Measurements from ENCODE around the gene MTMR3.
"Not testable (repeated sequence)": the region's sequence is repeated elsewhere in the genome, so short reads cannot be mapped to it uniquely, and the experiment has no call there.

Gene MTMR3

DNA sequence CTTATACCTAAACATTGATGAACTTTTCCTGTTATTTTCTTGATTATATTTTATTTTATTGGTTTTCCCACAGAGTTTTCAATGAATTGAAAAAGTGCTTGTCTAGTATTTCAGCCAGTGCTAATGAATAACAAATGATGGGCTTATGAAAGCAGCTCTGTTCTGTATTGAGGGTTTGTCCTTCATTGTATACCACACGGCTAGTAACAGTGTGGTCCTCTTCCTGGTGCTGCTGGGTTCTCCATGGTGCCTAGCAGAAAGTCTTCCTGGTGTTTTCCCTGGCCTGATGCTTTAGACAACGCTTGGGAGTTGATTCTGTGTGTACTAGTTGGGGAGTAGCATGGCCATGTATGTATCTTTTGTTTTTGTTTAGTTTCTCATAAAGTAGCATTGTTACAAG is 89.1 kb downstream of the MTMR3 start:
- DNase-seq: no peak

DNA sequence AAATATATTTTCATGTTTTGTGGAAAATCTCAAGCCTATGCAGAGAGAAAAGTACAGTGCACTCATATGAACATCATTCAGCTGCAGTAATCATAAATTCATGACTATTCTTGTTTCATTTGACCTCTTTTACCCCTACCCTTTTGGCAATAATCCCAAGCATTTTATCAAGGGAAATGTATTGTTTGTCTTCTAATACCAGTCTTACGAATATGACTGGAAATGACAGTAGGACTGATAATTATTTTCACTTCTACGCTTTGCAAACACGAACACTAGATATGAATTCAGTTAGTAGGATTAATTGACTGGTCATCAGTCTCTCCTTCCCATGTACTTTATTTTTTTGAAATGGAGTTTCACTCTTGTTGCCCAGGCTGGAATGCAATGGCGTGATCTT is 90.3 kb downstream of the MTMR3 start:
- no peak for DNase-seq

DNA sequence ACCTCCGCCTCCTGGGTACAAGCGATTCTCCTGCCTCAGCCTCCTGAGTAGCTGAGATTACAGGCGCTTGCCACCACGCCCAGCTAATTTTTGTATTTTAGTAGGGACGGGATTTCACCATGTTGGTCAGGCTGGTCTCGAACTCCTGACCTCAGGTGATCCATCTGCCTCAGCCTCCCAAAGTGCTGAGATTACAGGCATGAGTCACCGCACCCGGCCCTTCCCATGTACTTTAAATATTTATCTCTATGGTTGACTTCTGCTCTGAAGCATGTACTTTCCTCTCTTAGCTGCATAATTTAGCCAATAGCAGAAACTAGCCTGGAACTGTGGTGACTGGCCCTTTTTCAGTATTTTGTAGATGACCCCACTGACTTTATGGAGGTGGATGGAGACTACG is 90.7 kb downstream of the MTMR3 start:
- not testable (repeated sequence) for DNase-seq

DNA sequence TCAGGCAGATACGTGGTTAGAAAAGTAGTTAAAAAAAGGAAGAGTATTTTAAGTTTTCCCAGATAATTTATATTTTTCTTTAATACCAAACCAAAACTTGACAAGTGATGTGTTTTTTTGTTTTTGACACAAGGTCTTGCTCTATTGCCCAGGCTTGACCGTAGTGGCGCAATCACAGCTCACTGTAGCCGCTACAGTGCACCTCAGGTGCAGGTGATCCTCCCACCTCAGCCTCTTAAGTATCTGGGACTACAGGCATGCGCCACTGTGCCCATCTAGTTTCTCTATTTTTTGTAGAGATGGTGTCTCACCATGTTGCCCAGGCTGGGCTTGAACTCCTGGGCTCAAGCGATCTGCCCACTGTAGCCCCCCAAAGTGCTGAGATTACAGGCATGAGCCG is 92.5 kb downstream of the MTMR3 start:
- DNase-seq: no peak

DNA sequence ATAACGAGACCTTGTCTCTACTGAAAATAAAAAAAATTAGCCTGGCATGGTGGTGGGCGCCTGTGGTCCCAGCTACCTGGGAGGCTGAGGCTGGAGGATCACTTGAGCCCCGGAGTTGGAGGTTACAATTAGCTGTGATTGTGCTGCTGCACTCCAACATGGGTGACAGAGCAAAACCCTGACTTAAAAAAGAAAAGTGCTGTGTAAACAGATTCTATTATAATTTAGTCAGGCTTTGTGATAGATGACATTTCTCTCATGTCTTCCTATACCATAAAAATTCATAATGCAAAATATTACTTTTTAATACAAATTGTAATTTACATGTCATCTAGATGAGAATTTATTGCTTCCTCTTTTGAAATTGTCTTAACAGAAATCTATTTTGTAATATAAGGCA is 94.1 kb downstream of the MTMR3 start:
- DNase-seq: no peak

DNA sequence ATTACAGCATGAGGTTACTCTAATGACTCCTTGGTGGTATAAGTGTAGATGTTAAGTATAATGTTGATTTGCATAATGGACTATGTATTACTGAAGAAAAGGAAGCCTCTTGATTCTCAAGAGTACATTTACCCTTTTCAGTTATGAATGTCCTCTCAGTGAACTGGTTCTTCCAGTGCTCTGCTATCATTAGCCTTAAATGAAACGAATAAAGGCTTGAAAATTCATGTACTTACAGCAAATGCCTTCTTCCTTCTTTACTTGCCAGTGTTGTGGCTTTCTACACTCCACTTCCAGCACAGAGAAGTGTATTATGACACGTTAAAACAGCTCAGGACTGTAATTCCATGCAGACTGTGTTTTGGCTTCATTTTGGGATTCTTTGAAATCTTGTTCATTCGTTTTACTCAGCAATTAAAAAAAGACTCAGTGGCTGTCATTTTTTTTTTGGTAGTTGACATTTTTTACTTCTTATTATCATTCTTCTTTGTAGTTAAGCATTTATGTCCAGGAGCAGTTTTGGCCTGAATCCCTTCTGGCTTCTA is 96.9 kb downstream of the MTMR3 start:
- no peak for DNase-seq

DNA sequence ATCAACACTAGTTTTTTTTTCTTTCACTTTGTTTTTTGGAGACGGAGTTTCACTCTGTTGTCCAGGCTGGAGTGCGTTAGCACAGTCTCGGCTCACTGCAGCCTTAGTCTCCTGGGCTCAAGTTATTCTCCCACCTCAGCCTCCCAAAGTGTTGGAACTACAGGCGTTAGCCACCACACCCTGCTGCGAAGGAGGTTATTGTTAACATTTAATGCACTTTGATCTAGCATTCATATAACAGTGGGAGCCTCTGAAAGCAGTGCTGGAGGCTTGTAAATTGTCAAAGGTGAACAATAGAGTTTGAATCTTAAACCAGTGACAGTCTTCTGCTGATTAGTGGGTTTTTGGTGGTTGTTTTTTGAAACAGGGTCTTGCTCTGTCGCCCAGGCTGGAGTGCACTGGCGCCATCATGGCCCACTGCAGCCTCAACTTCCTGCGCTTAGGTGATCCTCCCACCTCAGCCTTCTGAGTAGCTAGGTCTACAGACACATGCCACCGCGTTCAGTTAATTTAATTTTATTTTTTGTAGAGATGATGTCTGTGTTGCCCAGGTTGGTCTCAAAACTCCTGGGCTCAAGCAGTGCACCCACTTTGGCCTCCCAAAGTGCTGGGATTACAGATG is 100.4 kb downstream of the MTMR3 start:
- no peak for DNase-seq

DNA sequence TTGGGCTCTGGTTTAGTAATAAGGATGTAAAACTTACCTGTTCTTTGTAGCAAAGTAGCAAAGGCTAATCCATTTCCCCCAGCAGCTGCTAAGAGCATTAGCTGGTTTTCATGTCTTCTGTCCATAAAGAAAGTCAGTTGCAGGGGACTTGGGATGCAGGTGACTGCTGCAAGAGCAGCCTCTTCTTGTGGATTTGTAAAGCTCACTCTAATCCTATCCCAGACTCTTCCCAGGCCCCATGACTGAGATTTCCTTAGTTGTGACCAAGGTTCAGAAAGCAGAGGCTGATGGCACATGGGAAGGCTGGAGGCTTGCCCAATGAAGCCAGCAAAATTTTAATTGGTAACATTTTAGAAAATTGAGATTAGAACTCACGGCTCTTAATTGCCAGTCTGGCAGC is 102.9 kb downstream of the MTMR3 start:
- no peak for DNase-seq

DNA sequence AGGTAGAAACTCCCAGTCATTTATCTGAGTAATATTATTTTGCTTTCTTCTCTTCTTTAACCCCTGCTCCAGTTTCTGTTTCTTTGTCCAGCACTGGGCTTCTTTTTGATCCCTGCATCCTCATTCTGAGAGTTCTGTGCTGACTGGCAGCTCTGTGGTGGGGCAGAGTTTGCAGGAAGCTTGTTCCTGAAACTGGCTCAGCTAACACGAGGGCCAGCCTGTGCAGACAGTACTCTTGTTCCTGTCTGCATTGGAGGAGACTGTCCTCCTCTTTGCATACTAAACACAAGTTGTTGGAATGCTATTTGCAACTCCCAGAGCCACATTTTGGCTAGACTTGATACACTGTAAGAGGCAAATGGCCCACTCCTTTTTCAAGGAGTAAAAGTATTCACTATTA is 104.2 kb downstream of the MTMR3 start:
- DNase-seq: no peak

DNA sequence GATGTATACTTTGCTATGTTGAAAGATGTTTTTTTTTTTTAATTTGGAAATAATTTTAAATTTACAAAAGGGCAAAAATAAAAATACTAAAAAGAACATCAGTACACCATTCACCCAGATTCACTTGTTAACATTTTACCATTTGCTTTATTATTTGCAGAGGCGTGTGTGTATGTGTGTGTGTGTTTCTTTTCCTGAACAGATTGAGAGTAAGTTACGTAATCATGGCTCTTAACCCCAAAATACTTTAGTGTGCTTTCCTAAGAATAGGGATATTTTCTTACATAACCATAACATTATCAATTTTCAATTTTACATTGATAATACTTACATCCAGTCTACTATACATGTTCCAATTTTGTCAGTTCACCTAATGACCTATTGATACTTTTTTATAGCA is 105.7 kb downstream of the MTMR3 start:
- no peak for DNase-seq

DNA sequence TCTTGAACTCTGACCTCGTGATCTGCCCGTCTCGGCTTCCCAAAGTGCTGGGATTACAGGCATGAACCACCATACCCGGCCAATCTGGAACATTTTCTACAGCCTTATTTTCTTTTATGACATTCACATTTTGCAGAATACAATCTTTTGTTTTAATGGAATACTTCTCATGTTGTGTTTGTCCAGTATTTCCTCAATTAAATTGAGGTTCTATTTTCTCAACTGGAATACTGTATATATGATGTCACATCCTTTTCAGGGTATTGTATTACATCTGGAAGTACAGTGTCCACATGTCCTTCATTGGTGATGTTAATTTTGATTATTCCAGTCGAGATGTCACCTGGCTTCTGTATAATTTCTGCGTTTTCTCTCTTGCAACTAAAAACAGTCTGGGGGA is 106.5 kb downstream of the MTMR3 start:
- DNase-seq: no peak

DNA sequence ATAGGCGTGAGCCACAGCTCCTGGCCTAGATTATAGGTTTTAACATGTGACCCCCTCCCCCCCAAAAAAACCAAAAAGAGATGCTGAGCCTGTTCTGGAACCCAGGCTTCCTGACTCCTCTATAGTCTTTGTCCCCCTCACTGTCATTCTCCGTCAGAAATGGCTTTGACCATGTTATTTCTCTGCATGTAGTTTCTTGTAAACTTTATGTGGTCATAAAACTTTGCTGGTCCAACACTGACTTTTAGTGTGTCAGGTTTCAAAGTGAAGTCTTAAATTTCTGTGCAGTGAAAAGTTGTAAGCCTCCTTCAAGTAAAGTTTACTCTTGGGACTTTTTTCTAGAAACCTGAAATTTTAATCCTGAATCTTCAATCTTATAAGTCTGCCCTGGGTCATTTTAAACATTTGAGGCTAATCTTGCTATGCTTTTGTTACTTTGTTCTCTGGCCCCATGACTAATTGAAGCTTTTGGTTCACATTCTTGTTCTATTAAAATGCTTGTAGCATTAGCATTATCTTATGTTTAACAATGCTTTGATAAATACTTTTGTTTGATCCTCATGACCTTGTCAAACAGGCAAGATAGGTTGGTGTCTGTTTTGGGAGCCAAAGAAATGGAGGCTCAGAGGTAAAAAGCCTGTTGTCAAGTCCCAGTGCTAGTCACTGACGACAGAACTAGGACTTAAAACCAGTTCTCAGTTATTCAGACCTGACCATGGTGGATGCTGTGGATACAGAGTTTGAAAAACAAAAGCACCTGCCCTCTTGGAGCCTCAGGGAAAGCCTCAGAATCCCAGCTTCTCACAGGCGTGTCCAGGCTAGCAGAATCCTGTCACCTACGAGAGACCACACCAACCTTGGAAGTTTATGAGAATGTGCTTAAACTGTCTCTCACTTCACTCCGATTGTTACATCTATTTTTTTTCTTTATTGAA is 109.6 kb downstream of the MTMR3 start:
- DNase-seq: no peak

DNA sequence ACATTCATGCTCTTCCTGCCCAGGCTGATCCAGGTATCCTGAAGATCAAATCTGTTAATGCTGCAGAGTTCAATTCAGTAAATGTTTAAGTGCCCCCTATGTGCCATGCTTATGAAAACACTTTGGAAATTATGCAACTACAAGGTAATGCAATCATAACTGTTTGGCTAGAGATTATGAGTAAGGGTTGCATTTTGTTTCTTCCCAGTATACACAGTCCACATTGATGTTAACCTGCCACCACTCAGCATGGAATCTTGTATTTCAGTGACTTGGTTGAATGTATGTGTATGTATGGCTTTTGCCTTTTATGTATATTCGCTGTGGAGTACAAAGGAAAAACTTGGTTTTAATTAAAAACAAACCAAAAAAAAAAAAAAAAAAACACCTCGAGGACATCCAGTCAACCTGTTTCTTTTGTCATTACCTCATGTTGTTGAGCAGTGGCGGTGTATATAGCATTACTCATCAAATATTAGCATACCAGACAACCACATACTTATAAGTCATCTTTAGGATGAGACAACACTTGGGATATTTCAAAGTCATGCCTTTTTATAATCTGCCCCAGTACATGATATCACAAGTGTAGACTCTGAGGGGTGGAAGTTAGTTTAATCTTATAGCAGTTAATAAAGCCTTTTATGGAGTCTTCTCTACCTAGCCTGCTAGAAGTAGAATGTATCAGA is 111.2 kb downstream of the MTMR3 start:
- no peak for DNase-seq

DNA sequence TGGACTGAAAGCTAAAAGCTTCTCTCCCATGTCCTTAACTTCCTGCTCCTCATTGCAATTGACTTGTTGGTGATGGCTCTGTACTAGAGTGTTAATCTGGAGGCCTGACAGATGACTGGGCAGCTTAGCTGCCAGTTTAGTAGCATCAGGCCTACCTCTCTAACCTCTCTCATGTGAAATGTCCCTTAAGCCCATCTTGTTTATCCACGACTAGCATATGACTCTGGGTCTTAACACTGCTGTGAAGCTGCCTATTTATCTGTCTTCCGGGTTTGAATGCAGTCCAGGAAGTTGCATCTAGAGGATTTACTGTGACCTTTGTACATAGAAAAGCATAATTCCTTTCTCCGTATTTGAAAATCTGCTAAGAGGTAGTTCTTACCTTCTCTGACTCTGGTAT is 112.0 kb downstream of the MTMR3 start:
- peak; percentile 24 for DNase-seq

DNA sequence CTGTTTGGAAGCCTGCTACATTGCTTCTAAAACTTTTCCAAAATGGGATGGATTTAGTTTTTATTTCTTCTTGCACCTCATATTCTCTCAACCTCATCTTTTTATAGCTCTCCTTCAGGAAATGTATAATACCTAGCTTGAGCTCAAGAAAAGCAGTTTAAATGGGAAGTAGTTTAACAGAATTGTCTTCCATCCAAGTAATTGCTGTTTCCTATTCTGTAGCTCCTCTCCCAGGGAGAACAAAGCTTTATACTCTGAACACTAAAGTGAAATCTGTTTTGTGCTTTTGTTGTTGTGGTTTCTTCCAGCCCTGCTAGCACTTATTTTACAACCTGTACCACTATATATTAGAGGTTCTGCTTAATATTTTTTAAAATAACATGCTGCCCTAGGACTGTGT is 114.1 kb downstream of the MTMR3 start:
- no peak for DNase-seq

DNA sequence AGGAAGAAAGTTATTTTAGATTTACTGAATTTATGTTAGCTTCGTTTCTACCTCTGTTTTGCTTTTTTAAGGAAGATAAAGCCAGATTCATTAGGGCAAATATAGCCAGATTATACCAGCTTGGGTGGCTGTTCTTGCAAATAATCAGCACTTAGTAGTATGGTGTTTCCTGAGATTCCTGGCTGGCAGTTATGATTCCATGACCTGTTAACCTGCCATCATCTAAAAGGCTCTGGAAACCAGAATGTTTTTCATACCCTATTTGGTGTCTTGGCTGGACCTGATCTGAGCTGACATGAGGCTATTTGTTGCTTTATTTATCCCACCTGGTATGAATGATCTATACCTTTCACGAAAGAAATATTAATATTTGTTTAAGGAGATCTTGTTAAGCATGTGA is 114.5 kb downstream of the MTMR3 start:
- DNase-seq: no peak

DNA sequence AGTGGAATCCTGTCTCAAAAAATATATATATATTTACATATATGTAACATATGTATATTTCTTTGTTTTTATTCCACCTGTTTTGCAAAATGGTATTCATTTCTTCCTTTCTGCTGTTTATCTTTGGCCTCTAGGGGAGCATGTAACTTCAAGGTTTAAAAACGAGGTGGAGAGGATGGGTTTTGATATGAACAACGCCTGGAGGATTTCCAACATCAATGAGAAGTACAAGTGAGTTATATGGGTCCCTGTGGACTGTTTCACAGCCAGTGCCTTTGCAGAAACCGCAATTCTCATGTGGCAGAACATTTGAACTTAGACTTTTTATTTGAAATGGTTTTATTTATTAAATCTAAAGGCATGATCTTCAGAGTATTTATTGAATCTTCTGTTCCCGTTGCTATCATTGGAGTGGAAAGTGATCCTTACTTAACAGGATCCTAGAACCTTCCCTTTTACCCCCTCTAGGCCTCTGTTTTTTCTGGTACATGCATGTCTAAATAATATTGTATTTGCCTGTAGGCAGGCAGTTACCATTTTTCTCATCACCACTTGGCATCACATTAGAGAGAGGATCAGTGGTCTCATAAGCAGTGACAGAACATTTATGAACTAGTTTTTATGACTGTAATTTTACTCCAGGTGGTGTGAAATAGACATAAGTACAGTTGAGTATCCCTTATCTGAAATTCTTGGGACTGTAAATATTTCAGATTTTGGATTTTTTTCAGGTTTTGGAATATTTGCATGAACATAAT is 115.8 kb downstream of the MTMR3 start:
- no peak for DNase-seq

DNA sequence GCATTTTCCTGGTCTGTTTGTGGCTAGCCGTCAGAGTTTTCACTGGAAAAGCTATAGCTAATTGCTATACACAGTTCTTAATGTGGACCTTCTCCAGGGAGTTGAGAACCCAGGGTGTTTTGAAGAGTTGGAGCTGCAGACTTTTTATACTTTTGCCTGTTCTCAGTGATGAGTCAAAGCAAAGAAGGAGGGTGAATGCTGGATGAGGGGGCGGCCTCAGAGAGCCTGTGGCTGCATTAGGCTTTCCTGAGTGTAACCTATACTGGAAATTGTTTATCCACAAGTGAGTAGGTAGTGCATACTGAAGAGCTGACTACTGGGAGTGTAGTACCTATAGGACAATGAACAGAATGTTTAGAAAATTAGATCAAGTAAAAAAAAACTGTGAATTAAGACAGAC is 117.6 kb downstream of the MTMR3 start:
- no peak for DNase-seq

DNA sequence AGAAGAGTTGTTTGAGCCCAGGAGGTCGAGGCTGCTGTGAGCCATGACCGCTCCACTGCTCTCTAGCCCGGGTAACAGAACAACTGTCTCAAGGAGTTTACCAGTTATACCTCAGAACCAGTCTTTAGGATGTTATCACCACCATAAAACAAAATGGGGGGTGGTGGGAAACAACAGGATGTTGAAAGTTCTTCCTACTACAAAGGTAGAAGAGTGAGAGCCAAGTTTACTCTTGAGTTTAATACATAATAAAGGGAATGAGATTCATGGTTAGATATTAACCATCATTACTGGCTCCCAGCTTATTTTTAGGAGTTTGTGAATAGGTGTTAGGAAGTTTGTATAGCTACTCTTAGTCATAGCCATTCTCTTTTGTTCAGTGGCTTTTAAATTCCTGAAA is 118.5 kb downstream of the MTMR3 start:
- no peak for DNase-seq

DNA sequence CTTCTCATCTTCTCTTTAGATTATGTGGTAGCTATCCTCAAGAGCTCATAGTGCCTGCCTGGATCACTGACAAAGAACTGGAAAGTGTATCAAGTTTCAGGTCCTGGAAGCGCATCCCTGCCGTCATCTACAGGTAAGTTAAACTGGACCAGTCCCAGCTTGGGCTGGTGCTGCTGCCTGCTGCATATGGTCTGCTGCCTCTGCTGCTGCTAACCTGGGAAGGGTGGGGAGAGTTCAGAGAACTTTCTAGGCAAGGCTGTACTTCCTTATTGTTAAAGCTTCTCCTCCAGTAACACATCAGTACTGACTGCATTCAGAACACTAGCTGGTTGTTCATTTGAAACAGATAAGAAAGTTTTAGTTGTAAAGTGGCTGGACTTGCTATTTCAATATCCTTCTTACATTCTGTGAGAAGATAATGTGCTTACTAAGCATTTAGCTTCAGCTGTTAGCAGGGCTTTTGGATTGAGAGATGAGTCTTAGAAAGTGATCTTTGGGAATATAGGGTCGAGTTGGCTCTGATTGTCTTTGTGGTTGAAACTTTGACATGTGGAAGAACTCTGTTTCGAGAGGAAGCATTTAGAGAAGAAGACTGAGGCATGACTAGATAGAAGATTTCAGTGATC is 120.0 kb downstream of the MTMR3 start:
- DNase-seq: no peak

DNA sequence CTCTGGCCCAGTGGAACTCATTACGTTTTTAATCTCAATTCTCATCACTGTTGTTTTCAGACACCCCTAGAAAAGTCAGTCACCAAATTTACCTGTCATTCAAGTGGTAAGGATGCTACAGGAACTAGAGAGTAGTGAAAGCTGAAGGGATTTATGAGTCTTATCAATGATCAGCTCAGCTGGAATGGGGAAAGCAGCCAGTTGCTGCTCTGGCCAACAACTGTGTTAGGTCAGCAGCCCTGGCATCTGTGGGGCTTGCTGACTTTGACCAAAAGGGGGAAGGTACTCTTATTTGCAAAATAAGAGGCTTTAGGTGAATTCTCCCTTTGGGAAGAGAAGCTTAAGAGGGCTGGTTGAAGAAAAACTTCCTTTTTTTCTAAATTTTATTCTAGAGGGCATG is 121.1 kb downstream of the MTMR3 start:
- no peak for DNase-seq

DNA sequence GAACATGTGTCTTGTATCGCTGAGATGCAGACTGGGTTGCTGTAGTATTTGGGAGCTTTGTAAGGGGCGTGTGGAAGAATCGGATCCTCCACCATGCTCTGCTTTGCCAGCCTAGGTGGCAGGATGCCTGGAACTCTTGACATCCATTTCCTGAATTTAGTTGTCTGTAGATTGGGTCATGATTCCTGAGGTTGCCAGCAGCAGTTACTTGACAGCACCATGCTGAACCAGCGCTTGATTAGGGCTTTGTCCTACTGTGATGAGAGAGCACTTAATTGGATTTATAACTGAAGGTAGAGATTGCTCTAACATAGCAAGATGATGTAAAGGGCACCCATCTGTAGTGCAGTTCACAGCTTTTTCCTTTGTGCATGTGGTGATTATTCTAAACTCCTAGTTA is 121.7 kb downstream of the MTMR3 start:
- peak; percentile 51 for DNase-seq
